HepG2 (cell line): ENCODE data around the gene NRN1L. TPM values are rescaled to one million over a fixed set of nuclear protein-coding genes. Genes with fewer than 3 reads are reported as not detected.

Experiments used
- BCLAF1 ChIP-seq: fragments of 450-650 bp; IDR thresholded peaks from 2 replicates; pipeline ENCODE4 v1.6.1; 2017; ENCODE audit warnings: mild to moderate bottlenecking
- CCAR2 ChIP-seq: fragments of 200-400 bp; formaldehyde crosslinking; optimal IDR thresholded peaks from 2 replicates; pipeline ENCODE3; 2018; ENCODE audit warnings: low read depth, mild to moderate bottlenecking, low read length, moderate library complexity
- FOXO1 ChIP-seq: sonication (generic); formaldehyde crosslinking; IDR thresholded peaks from 2 replicates; pipeline ENCODE4 v1.4.0; 2020; ENCODE audit warnings: missing genetic modification reagents
- FOXP1 ChIP-seq, 2 experiments: fragments of 450-650 bp in 1 of 2; IDR thresholded peaks; 2 replicates each; pipeline ENCODE4 v1.6.1; 2017 to 2018; ENCODE audit warnings: antibody characterized with exemption in 1 of 2
- GATA4 ChIP-seq: sonication (generic); IDR thresholded peaks from 2 replicates; pipeline ENCODE4 v1.6.1; 2016; ENCODE audit warnings: antibody characterized with exemption, low read depth, borderline replicate concordance
- GFI1 ChIP-seq: sonication (generic); formaldehyde crosslinking; IDR thresholded peaks from 2 replicates; pipeline ENCODE4 v1.5.0; 2020; ENCODE audit warnings: missing genetic modification reagents, mild to moderate bottlenecking, borderline replicate concordance
- HOXA9 ChIP-seq: sonication (generic); formaldehyde crosslinking; IDR thresholded peaks from 2 replicates; pipeline ENCODE4 v1.8.1; 2022; ENCODE audit warnings: missing genetic modification reagents, mild to moderate bottlenecking, moderate library complexity, borderline replicate concordance
- KLF11 ChIP-seq: IDR thresholded peaks from 2 replicates; pipeline ENCODE4 v1.6.1; 2016; ENCODE audit warnings: missing compliant biosample characterization
- KLF15 ChIP-seq: sonication (generic); formaldehyde crosslinking; IDR thresholded peaks from 2 replicates; pipeline ENCODE4 v1.8.1; 2023; ENCODE audit warnings: borderline replicate concordance, mild to moderate bottlenecking, inconsistent platforms, missing genetic modification reagents, mixed read lengths
- TBX2 ChIP-seq: sonication (generic); formaldehyde crosslinking; IDR thresholded peaks from 2 replicates; pipeline ENCODE4 v1.5.0; 2020; ENCODE audit warnings: missing genetic modification reagents, mild to moderate bottlenecking, borderline replicate concordance
- ZBTB26 ChIP-seq: IDR thresholded peaks from 2 replicates; pipeline ENCODE4 v1.6.1; 2016; ENCODE audit warnings: missing compliant biosample characterization, missing genetic modification reagents, borderline replicate concordance
- ZFP62 ChIP-seq: sonication (generic); formaldehyde crosslinking; IDR thresholded peaks from 2 replicates; pipeline ENCODE4 v1.4.0; 2020; ENCODE audit warnings: missing genetic modification reagents
- ZMYM4 ChIP-seq: sonication (generic); formaldehyde crosslinking; IDR thresholded peaks from 2 replicates; pipeline ENCODE4 v1.8.1; 2023; ENCODE audit warnings: mild to moderate bottlenecking, missing genetic modification reagents
- ZNF205 ChIP-seq: IDR thresholded peaks from 2 replicates; pipeline ENCODE4 v1.6.1; 2018; ENCODE audit warnings: missing biosample characterization, missing genetic modification reagents
- ZNF251 ChIP-seq: sonication (generic); formaldehyde crosslinking; IDR thresholded peaks from 2 replicates; pipeline ENCODE4 v1.9.0; 2021; ENCODE audit warnings: mild to moderate bottlenecking, missing genetic modification reagents
- ZNF317 ChIP-seq: sonication (generic); formaldehyde crosslinking; IDR thresholded peaks from 2 replicates; pipeline ENCODE4 v1.5.0; 2020; ENCODE audit warnings: mild to moderate bottlenecking, missing genetic modification reagents
- ZNF414 ChIP-seq: sonication (generic); formaldehyde crosslinking; IDR thresholded peaks from 2 replicates; pipeline ENCODE4 v1.5.0; 2020; ENCODE audit warnings: missing genetic modification reagents
- ZNF460 ChIP-seq: sonication (generic); formaldehyde crosslinking; IDR thresholded peaks from 2 replicates; pipeline ENCODE4 v1.5.1; 2020; ENCODE audit warnings: missing genetic modification reagents, mild to moderate bottlenecking, borderline replicate concordance
- ZNF766 ChIP-seq: sonication (generic); formaldehyde crosslinking; IDR thresholded peaks from 2 replicates; pipeline ENCODE4 v1.5.0; 2020; ENCODE audit warnings: missing genetic modification reagents, borderline replicate concordance
- ZNF776 ChIP-seq: sonication (generic); formaldehyde crosslinking; IDR thresholded peaks from 2 replicates; pipeline ENCODE4 v1.4.0; 2020; ENCODE audit warnings: mild to moderate bottlenecking, missing genetic modification reagents
- polyA plus RNA-seq, 8 experiments: library from polyadenylated mRNA; depleted of rRNA in 3 of 8; stranded (reverse) in 7 of 8; unstranded in 1 of 8; fragments of >200 nt; fragmentation: Illumina TruSeq in 4 of 8; extraction: Trizol in 4 of 8; gene quantifications; 2 replicates each; pipeline versions ENCODE4 v1.2.1 to v1.2.3, GENCODE V29; 2011 to 2016; ENCODE audit warnings: low read depth in 4 of 8, missing spikeins in 1 of 8, mixed read lengths in 1 of 8; ENCODE audit not compliant: insufficient read depth in 1 of 8
- total RNA-seq, 5 experiments: library from RNA; depleted of rRNA; stranded (reverse); fragments of >200 nt; fragmentation: Illumina TruSeq; extraction: Trizol; gene quantifications; 2 replicates each; pipeline ENCODE4 v1.2.3, GENCODE V29; 2016; ENCODE audit warnings: low read depth in 1 of 5
- TF ChIP-seq, protein P1 (sequence below): sonication (generic); formaldehyde crosslinking; IDR thresholded peaks from 2 replicates; pipeline ENCODE4 v1.5.1; 2020; ENCODE audit warnings: mild to moderate bottlenecking, missing genetic modification reagents, moderate library complexity

NRN1L gene
- total and polyA plus RNA-seq, 2 of the 13 experiments (the other 11 are each of a cell fraction or from before 2014, with no cell fraction given) = 0.53 to 1.2 TPM

GRCh38 chr16:67935402-67936123 lies 50.9 kb downstream of the NRN1L start (continued):
- TF ChIP-seq ZNF766 (peak; percentile 81; the same call in 1 of the 2 replicates), ZMYM4 (CRISPR knock-in tag) (peak; percentile 52), KLF11 (CRISPR knock-in tag) (no peak; the same call in none of the 2 replicates), CCAR2 (no peak), FOXP1 (IDR thresholded peaks at IDR 0.05) (no peak), FOXP1 (CRISPR knock-in tag; IDR thresholded peaks at IDR 0.05) (no peak), BCLAF1 (no peak), TBX2 (CRISPR knock-in tag) (peak; percentile 85), ZNF317 (peak; percentile 5; the same call in 1 of the 2 replicates), ZNF414 (no peak), FOXO1 (no peak), ZNF460 (no peak), ZFP62 (CRISPR knock-in tag) (peak; percentile 83; the same call in 1 of the 2 replicates), ZNF205 (CRISPR knock-in tag) (peak; percentile 62; the same call in 1 of the 2 replicates), KLF15 (peak; percentile 41; the same call in 1 of the 2 replicates), HOXA9 (CRISPR knock-in tag) (no peak; the same call in 1 of the 2 replicates), GFI1 (no peak; the same call in 1 of the 2 replicates), ZNF251 (peak; percentile 94), ZNF776 (CRISPR knock-in tag) (peak; percentile 89), ZBTB26 (CRISPR knock-in tag) (peak; percentile 71), GATA4 (peak; percentile 64; the same call in 1 of the 2 replicates)
- TF ChIP-seq, protein P1, sequence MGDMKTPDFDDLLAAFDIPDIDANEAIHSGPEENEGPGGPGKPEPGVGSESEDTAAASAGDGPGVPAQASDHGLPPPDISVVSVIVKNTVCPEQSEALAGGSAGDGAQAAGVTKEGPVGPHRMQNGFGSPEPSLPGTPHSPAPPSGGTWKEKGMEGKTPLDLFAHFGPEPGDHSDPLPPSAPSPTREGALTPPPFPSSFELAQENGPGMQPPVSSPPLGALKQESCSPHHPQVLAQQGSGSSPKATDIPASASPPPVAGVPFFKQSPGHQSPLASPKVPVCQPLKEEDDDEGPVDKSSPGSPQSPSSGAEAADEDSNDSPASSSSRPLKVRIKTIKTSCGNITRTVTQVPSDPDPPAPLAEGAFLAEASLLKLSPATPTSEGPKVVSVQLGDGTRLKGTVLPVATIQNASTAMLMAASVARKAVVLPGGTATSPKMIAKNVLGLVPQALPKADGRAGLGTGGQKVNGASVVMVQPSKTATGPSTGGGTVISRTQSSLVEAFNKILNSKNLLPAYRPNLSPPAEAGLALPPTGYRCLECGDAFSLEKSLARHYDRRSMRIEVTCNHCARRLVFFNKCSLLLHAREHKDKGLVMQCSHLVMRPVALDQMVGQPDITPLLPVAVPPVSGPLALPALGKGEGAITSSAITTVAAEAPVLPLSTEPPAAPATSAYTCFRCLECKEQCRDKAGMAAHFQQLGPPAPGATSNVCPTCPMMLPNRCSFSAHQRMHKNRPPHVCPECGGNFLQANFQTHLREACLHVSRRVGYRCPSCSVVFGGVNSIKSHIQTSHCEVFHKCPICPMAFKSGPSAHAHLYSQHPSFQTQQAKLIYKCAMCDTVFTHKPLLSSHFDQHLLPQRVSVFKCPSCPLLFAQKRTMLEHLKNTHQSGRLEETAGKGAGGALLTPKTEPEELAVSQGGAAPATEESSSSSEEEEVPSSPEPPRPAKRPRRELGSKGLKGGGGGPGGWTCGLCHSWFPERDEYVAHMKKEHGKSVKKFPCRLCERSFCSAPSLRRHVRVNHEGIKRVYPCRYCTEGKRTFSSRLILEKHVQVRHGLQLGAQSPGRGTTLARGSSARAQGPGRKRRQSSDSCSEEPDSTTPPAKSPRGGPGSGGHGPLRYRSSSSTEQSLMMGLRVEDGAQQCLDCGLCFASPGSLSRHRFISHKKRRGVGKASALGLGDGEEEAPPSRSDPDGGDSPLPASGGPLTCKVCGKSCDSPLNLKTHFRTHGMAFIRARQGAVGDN (CRISPR knock-in tag) = peak; percentile 99
